ENCODE data around the gene GPR146.

The GPR146 gene

DNA sequence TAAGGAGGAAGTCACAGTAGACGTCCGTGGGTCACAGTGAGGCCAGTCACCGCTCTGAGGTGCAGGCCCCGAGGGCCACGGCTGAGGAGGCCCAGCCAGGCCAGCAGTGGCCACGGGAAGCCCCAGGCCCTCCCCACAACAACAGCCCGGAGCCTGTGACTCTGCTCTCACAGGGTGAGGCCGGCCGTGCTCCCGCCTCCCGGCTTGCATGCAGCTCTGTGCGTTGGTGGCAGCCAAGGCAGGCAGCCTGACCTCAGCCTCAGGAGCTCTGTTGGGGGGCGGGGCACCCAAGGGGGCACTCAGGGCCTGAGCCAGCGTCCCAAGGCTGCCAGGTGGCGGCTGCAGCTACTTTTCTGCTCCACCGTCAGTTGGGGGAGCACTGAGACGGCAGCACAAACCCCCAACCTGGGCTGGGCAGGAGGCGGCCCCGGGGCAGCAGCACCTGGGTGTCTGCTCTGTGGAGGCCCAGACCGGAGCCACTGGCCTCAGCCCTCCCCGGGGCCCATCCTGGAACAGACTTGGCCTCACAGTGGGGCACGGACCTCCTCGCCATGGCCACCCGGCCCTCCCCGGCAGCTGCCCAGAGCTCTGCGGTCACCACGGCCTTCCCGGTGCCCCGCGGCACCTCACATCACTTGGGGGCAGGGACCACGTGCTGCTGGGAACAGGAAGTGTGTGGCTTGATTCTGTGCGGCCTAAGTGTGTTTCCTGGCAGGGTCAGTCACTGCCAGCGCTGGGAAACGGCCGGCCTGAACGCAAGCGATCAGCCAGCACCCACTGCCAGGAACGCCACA is 48.1 kb upstream of the GPR146 start:
- Histone ChIP-seq H3K4me2 (ENCODE audit: low read length) (no peak overlapping the region), H3F3A (ENCODE audit: control insufficient read depth, insufficient read depth) (peaks cover 22% of the 10 kb centered on the region), H3K27ac (ENCODE audit: low read depth, low read length) (no peak overlapping the region), H3K9me3 (ENCODE audit: control insufficient read depth, insufficient read depth, low read length) (no peaks in the 10 kb centered on the region), H3K36me3 (ENCODE audit: control insufficient read depth, low read length) (peaks cover 53% of the 10 kb centered on the region), H3K9me2 (replicated peaks; ENCODE audit: control insufficient read depth, low read length) (no peaks in the 10 kb centered on the region), H3K27me3 (ENCODE audit: control insufficient read depth, low read length) (no peaks in the 10 kb centered on the region), H3K4me3 (ENCODE audit: low read length) (no peak overlapping the region), H3K4me1 (ENCODE audit: control insufficient read depth, low read length) (peaks cover 68% of the 10 kb centered on the region), H4K20me1 (ENCODE audit: control insufficient read depth, insufficient read depth, low read depth, low read length) (no peaks in the 10 kb centered on the region), H3K79me2 (ENCODE audit: control insufficient read depth, low read length) (no peaks in the 10 kb centered on the region)
- TF ChIP-seq, protein P1, sequence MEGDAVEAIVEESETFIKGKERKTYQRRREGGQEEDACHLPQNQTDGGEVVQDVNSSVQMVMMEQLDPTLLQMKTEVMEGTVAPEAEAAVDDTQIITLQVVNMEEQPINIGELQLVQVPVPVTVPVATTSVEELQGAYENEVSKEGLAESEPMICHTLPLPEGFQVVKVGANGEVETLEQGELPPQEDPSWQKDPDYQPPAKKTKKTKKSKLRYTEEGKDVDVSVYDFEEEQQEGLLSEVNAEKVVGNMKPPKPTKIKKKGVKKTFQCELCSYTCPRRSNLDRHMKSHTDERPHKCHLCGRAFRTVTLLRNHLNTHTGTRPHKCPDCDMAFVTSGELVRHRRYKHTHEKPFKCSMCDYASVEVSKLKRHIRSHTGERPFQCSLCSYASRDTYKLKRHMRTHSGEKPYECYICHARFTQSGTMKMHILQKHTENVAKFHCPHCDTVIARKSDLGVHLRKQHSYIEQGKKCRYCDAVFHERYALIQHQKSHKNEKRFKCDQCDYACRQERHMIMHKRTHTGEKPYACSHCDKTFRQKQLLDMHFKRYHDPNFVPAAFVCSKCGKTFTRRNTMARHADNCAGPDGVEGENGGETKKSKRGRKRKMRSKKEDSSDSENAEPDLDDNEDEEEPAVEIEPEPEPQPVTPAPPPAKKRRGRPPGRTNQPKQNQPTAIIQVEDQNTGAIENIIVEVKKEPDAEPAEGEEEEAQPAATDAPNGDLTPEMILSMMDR (IDR thresholded peaks at IDR 0.05; ENCODE audit: low read depth, low read length, poor library complexity, severe bottlenecking) = no peak
- TF ChIP-seq EZH2phosphoT487 (IDR thresholded peaks at IDR 0.05; ENCODE audit: borderline replicate concordance, low read length) = no peak

DNA sequence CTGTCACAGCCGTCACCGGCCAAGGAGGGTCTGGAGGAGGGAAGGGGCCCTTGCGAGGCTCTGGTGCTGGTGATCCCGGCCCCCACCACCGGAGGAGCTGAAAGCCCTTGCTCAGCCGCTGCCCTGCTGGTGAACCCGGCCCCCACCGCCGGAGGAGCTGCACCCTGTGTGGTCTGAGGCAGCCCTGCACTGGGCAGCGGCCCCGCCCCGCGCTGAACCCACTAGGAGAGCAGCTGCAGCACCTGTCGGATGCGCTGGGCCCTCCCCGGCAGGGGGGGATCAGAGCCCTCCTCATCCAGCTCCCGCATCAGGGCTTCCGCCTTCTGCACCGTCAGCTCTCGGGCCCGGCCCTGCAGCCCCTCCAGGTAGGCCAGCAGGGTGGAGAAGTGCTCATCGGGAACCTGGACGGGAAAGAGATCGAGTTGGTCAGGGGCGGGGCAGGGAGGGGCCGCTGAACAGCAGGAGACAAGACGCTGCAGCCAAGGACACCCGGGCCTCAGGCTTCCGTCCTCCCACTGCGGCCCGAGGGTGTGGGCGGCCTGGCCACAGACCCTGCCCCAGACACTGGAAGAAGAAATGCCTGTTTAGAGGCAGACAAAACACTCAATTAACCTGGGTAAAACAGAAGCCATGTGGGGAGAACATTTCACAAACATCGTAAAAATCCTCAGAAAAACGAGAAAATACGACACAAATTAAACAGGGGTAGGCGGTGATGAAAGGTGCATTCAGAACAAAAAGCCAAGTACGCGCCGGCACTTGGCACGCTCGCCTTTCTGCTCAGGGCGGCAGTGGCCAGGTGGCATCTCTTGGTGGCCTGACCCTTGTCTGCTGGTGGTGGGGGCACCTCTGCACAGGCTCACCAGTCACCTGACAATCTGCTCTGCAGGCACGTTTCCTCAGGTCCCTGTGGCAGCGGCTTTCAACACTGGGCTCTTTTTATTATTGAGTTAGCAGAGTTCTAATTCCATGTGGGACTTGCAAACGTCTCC is 46.6 kb upstream of the GPR146 start:
- Histone ChIP-seq H3K4me2 (ENCODE audit: low read length) (no peak overlapping the region), H3K9me3 (ENCODE audit: control insufficient read depth, insufficient read depth, low read length) (no peaks in the 10 kb centered on the region), H3K36me3 (ENCODE audit: control insufficient read depth, low read length) (peaks cover 59% of the 10 kb centered on the region), H3F3A (ENCODE audit: control insufficient read depth, insufficient read depth) (peaks cover 22% of the 10 kb centered on the region), H3K4me1 (ENCODE audit: control insufficient read depth, low read length) (peaks cover 67% of the 10 kb centered on the region), H3K27ac (ENCODE audit: low read depth, low read length) (no peak overlapping the region), H3K79me2 (ENCODE audit: control insufficient read depth, low read length) (no peaks in the 10 kb centered on the region), H4K20me1 (ENCODE audit: control insufficient read depth, insufficient read depth, low read depth, low read length) (no peaks in the 10 kb centered on the region), H3K9me2 (replicated peaks; ENCODE audit: control insufficient read depth, low read length) (no peaks in the 10 kb centered on the region), H3K4me3 (ENCODE audit: low read length) (no peak overlapping the region), H3K27me3 (ENCODE audit: control insufficient read depth, low read length) (no peaks in the 10 kb centered on the region)
- TF ChIP-seq EZH2phosphoT487 (IDR thresholded peaks at IDR 0.05; ENCODE audit: borderline replicate concordance, low read length) = no peak
- TF ChIP-seq, protein P1 (IDR thresholded peaks at IDR 0.05; ENCODE audit: low read depth, low read length, poor library complexity, severe bottlenecking) = no peak

DNA sequence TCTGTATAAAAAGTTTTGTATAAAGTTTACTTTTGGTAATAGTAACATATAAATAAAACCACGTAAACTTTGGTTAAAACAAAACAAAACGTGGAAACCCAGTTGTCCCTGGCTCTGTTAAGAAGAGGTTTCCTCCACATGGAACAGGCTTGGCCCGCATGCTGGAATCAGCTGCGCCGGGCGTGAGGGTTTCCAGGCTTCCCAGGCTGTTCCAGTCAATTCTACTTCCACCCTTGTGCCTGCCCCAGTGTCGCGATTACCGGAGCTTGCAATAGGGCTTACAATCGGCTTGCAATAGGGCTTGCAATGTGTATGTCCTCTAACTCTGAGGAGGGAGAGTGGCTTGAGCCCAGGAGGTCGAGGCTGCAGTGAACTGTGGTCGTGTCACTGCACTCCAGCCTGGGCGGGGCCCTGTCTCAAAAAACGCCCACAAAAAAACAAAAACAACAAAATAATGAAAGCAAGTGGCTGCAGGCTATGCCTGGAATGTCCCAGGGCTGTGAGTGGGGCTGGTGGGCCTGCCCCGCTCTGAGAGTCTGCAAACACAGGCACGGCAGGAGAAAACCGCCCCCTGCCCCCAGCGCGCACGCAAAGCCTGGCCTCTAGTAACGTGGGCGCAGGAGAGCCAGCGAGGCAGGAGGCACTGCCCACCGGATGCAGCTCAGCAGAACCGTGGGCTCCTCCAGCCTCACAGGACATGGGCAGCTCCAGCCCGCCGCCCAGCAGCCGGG is 45.0 kb upstream of the GPR146 start:
- Histone ChIP-seq H3K4me3 (ENCODE audit: low read length) (no peak overlapping the region), H3K27me3 (ENCODE audit: control insufficient read depth, low read length) (no peaks in the 10 kb centered on the region), H3K9me3 (ENCODE audit: control insufficient read depth, insufficient read depth, low read length) (no peaks in the 10 kb centered on the region), H3K4me1 (ENCODE audit: control insufficient read depth, low read length) (peaks cover 58% of the 10 kb centered on the region), H3K27ac (ENCODE audit: low read depth, low read length) (no peak overlapping the region), H3K79me2 (ENCODE audit: control insufficient read depth, low read length) (peaks cover 2% of the 10 kb centered on the region), H3K9me2 (replicated peaks; ENCODE audit: control insufficient read depth, low read length) (no peaks in the 10 kb centered on the region), H4K20me1 (ENCODE audit: control insufficient read depth, insufficient read depth, low read depth, low read length) (no peaks in the 10 kb centered on the region), H3K4me2 (ENCODE audit: low read length) (no peak overlapping the region; the same call in 1 of the 2 replicates), H3F3A (ENCODE audit: control insufficient read depth, insufficient read depth) (peaks cover 20% of the 10 kb centered on the region), H3K36me3 (ENCODE audit: control insufficient read depth, low read length) (peaks cover 63% of the 10 kb centered on the region)
- TF ChIP-seq EZH2phosphoT487 (IDR thresholded peaks at IDR 0.05; ENCODE audit: borderline replicate concordance, low read length) = no peak
- TF ChIP-seq, protein P1 (IDR thresholded peaks at IDR 0.05; ENCODE audit: low read depth, low read length, poor library complexity, severe bottlenecking) = no peak
